ENCODE results near the gene OAS2.

The OAS2 gene

GRCh38 chr12:113054948-113055486 lies 76.7 kb downstream of the OAS2 start:
- no peaks in the 10 kb centered on the region for H3K36me3 ChIP-seq (ENCODE audit: control insufficient read depth in 1 of 2, insufficient read depth in 2 of 2, low read length in 2 of 2)
- no peaks in the 10 kb centered on the region for H3K4me1 ChIP-seq (ENCODE audit: control insufficient read depth in 1 of 2, insufficient read depth in 2 of 2, low read length in 2 of 2)
- H3K27ac ChIP-seq (ENCODE audit: low read depth, low read length), result no peak overlapping the region
- H3K9ac ChIP-seq (ENCODE audit: low read depth in 1 of 2, low read length in 2 of 2), result no peak overlapping the region
- H3K9me3 ChIP-seq (ENCODE audit: control insufficient read depth in 1 of 2, low read length in 2 of 2), result no peaks in the 10 kb centered on the region
- H3K27me3 ChIP-seq (ENCODE audit: control insufficient read depth in 1 of 2, insufficient read depth in 2 of 2, low read length in 2 of 2), result peaks cover 7 to 16% of the 10 kb centered on the region in 2 donors
- no peak overlapping the region for H3K4me3 ChIP-seq (ENCODE audit: low read depth in 1 of 2, low read length in 2 of 2)

DNA sequence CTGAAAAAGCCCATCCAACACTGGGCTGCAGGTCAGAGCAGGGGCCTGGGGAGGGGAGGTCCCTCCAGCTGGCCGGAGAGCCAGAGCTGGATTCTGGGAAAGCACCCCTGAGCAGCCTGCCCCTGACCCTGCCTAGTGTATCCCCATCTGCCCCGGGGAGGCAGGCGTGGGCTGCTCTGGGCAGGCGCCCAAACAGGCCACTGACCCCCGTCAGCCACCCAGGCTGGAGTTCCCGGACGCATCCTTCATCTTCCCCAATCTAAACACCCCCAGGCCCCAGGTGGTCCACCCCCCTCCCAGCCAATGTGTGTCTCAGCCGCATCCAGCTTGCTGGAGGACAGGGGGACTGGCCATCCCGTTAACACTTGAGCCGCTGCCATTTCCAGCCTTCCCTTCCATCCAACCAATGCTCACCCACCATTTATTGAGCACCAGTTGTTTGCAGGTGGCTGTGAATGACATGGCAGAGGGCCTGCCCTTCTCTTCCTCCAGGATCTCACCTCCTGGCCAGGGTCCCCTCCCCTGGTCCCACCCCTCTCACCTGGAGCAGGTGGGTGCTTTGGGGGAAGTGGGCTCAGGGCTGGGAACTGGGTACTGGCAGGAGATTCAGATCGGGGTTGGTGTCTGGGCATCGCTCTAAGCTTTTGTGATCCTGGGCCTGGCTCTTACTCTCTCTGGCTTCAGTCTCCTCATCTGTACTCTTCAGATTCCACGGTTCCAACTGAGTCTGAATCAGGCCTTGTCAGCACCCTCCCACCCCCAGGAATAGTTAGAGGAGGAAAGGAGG lies 77.5 kb downstream of the OAS2 start:
- H3K4me3 ChIP-seq (ENCODE audit: low read depth in 1 of 2, low read length in 2 of 2), result peak overlapping the region in 1 of 2 donors; percentile 55
- H3K4me1 ChIP-seq (ENCODE audit: control insufficient read depth in 1 of 2, insufficient read depth in 2 of 2, low read length in 2 of 2), result no peaks in the 10 kb centered on the region
- H3K27ac ChIP-seq (ENCODE audit: low read depth, low read length), result no peak overlapping the region
- peaks cover 7 to 16% of the 10 kb centered on the region in 2 donors for H3K27me3 ChIP-seq (ENCODE audit: control insufficient read depth in 1 of 2, insufficient read depth in 2 of 2, low read length in 2 of 2)
- no peak overlapping the region for H3K9ac ChIP-seq (ENCODE audit: low read depth in 1 of 2, low read length in 2 of 2)
- no peaks in the 10 kb centered on the region for H3K9me3 ChIP-seq (ENCODE audit: control insufficient read depth in 1 of 2, low read length in 2 of 2)
- no peaks in the 10 kb centered on the region for H3K36me3 ChIP-seq (ENCODE audit: control insufficient read depth in 1 of 2, insufficient read depth in 2 of 2, low read length in 2 of 2)

DNA sequence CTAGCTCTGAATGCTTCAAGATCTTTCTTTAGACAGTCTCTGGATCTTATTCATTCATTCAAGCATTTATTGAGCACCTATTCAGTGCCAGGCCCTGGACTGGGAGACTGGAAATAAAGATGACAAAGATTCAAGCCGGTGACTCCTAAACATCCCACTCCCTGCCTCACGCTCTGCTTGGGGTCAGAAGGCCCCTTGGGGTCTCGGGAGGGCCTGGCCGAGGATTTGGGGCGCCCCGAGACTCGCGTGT lies 78.0 kb downstream of the OAS2 start:
- H3K27ac ChIP-seq (ENCODE audit: low read depth, low read length), result no peak overlapping the region
- no peaks in the 10 kb centered on the region for H3K4me1 ChIP-seq (ENCODE audit: control insufficient read depth in 1 of 2, insufficient read depth in 2 of 2, low read length in 2 of 2)
- H3K9ac ChIP-seq (ENCODE audit: low read depth in 1 of 2, low read length in 2 of 2), result no peak overlapping the region
- H3K9me3 ChIP-seq (ENCODE audit: control insufficient read depth in 1 of 2, low read length in 2 of 2), result no peaks in the 10 kb centered on the region
- H3K27me3 ChIP-seq (ENCODE audit: control insufficient read depth in 1 of 2, insufficient read depth in 2 of 2, low read length in 2 of 2), result peaks cover 7 to 14% of the 10 kb centered on the region in 2 donors
- H3K36me3 ChIP-seq (ENCODE audit: control insufficient read depth in 1 of 2, insufficient read depth in 2 of 2, low read length in 2 of 2), result no peaks in the 10 kb centered on the region
- H3K4me3 ChIP-seq (ENCODE audit: low read depth in 1 of 2, low read length in 2 of 2), result peak overlapping the region in 1 of 2 donors; percentile 55

- no peak within 1 kb of the TSS for H3K27ac ChIP-seq (ENCODE audit: low read depth, low read length)
Observed at GRCh38 chr12:113056631-113057488, 78.5 kb downstream of the OAS2 start, which contains the start of gene DTX1. DTX1 (plus strand) TSS chr12:113056730; CDS start chr12:113058193, 1,463 bp downstream.

GRCh38 chr12:113057565-113058485 lies 79.5 kb downstream of the OAS2 start:
- no peak overlapping the region for H3K9ac ChIP-seq (ENCODE audit: low read depth in 1 of 2, low read length in 2 of 2)
- no peak overlapping the region for H3K27ac ChIP-seq (ENCODE audit: low read depth, low read length)
- no peaks in the 10 kb centered on the region for H3K4me1 ChIP-seq (ENCODE audit: control insufficient read depth in 1 of 2, insufficient read depth in 2 of 2, low read length in 2 of 2)
- peaks cover 7 to 13% of the 10 kb centered on the region in 2 donors for H3K27me3 ChIP-seq (ENCODE audit: control insufficient read depth in 1 of 2, insufficient read depth in 2 of 2, low read length in 2 of 2)
- H3K4me3 ChIP-seq (ENCODE audit: low read depth in 1 of 2, low read length in 2 of 2), result peak overlapping the region in 1 of 2 donors; percentile 28
- H3K36me3 ChIP-seq (ENCODE audit: control insufficient read depth in 1 of 2, insufficient read depth in 2 of 2, low read length in 2 of 2), result no peaks in the 10 kb centered on the region
- no peaks in the 10 kb centered on the region for H3K9me3 ChIP-seq (ENCODE audit: control insufficient read depth in 1 of 2, low read length in 2 of 2)

More at GRCh38 chr12:113056631-113057488, 78.5 kb downstream of the OAS2 start, which contains the start of gene DTX1:
- Histone ChIP-seq H3K9ac (ENCODE audit: low read depth in 1 of 2, low read length in 2 of 2) (no peak within 1 kb of the TSS), H3K27me3 (ENCODE audit: control insufficient read depth in 1 of 2, insufficient read depth in 2 of 2, low read length in 2 of 2) (peaks cover 7 to 13% of the 10 kb centered on the region in 2 donors), H3K4me1 (ENCODE audit: control insufficient read depth in 1 of 2, insufficient read depth in 2 of 2, low read length in 2 of 2) (no peaks in the 10 kb centered on the region), H3K9me3 (ENCODE audit: control insufficient read depth in 1 of 2, low read length in 2 of 2) (no peaks in the 10 kb centered on the region), H3K36me3 (ENCODE audit: control insufficient read depth in 1 of 2, insufficient read depth in 2 of 2, low read length in 2 of 2) (no peaks in the 10 kb centered on the region), H3K4me3 (ENCODE audit: low read depth in 1 of 2, low read length in 2 of 2) (peak within 1 kb of the TSS; percentile 18 to 55)

DNA sequence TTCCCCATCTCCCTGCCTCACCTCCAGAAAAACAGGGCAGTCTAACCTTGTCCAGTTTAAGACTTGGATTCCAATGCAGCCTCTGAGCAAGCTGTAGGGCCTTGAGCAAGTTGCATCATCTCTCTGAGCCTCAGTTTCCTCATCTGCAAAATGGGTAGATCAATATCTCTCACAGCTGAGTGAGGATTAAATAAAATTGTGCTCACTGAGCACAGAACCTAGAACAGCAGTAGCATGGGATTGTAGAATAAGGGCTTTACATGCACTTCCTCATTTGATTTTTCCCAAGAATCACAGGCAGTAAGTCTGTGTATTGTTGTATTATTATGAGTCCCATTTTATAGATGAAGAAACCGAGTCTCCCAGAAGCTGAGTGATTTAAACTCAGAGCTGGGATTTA lies 80.2 kb downstream of the OAS2 start:
- no peaks in the 10 kb centered on the region for H3K9me3 ChIP-seq (ENCODE audit: control insufficient read depth in 1 of 2, low read length in 2 of 2)
- H3K9ac ChIP-seq (ENCODE audit: low read depth in 1 of 2, low read length in 2 of 2), result no peak overlapping the region
- H3K36me3 ChIP-seq (ENCODE audit: control insufficient read depth in 1 of 2, insufficient read depth in 2 of 2, low read length in 2 of 2), result no peaks in the 10 kb centered on the region
- no peak overlapping the region for H3K27ac ChIP-seq (ENCODE audit: low read depth, low read length)
- peaks cover 7 to 13% of the 10 kb centered on the region in 2 donors for H3K27me3 ChIP-seq (ENCODE audit: control insufficient read depth in 1 of 2, insufficient read depth in 2 of 2, low read length in 2 of 2)
- H3K4me1 ChIP-seq (ENCODE audit: control insufficient read depth in 1 of 2, insufficient read depth in 2 of 2, low read length in 2 of 2), result no peaks in the 10 kb centered on the region
- H3K4me3 ChIP-seq (ENCODE audit: low read depth in 1 of 2, low read length in 2 of 2), result peak overlapping the region in 1 of 2 donors; percentile 28

- Histone ChIP-seq H3K27me3 (ENCODE audit: control insufficient read depth in 1 of 2, insufficient read depth in 2 of 2, low read length in 2 of 2) (peaks cover 7 to 13% of the 10 kb centered on the region in 2 donors), H3K36me3 (ENCODE audit: control insufficient read depth in 1 of 2, insufficient read depth in 2 of 2, low read length in 2 of 2) (no peaks in the 10 kb centered on the region), H3K9ac (ENCODE audit: low read depth in 1 of 2, low read length in 2 of 2) (no peak overlapping the region), H3K4me3 (ENCODE audit: low read depth in 1 of 2, low read length in 2 of 2) (peak overlapping the region in 1 of 2 donors; percentile 36), H3K9me3 (ENCODE audit: control insufficient read depth in 1 of 2, low read length in 2 of 2) (no peaks in the 10 kb centered on the region), H3K4me1 (ENCODE audit: control insufficient read depth in 1 of 2, insufficient read depth in 2 of 2, low read length in 2 of 2) (no peaks in the 10 kb centered on the region), H3K27ac (ENCODE audit: low read depth, low read length) (no peak overlapping the region)
Observed at GRCh38 chr12:113059071-113059595, 80.8 kb downstream of the OAS2 start.

DNA sequence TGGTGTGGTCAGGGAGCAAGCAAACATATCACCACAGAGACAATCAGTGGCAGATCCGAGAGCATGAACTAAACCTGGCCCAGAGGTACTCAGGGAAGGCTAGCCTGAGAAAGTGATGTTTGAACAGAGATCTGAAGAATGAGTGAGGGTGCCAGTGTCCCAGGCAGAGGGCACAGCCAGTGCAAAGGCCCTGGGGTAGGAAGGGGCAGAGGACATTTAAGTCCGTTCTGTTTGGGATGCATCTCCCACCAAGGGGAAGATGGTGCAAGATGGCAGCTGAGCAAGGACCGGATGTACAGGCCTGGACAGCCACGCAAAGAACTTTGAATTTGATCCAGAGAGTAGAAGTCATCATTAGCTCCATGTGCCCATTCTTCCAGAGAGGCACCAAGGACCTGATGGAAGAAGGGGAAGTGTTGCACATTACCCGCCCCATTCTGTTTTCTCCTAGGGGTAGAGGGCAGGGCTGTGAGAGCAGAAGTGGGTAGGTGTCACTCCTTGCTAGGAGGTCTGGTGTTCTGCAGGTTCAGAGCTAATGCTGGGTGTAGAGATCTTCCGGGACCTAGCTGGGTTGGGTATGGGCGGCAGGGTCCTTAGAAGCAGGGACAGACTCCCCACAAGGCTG lies 82.1 kb downstream of the OAS2 start:
- Histone ChIP-seq H3K27ac (ENCODE audit: low read depth, low read length) (no peak overlapping the region), H3K4me3 (ENCODE audit: low read depth in 1 of 2, low read length in 2 of 2) (no peak overlapping the region), H3K9me3 (ENCODE audit: control insufficient read depth in 1 of 2, low read length in 2 of 2) (no peaks in the 10 kb centered on the region), H3K9ac (ENCODE audit: low read depth in 1 of 2, low read length in 2 of 2) (no peak overlapping the region), H3K4me1 (ENCODE audit: control insufficient read depth in 1 of 2, insufficient read depth in 2 of 2, low read length in 2 of 2) (no peaks in the 10 kb centered on the region), H3K27me3 (ENCODE audit: control insufficient read depth in 1 of 2, insufficient read depth in 2 of 2, low read length in 2 of 2) (peaks cover 3 to 10% of the 10 kb centered on the region in 2 donors), H3K36me3 (ENCODE audit: control insufficient read depth in 1 of 2, insufficient read depth in 2 of 2, low read length in 2 of 2) (no peaks in the 10 kb centered on the region)

DNA sequence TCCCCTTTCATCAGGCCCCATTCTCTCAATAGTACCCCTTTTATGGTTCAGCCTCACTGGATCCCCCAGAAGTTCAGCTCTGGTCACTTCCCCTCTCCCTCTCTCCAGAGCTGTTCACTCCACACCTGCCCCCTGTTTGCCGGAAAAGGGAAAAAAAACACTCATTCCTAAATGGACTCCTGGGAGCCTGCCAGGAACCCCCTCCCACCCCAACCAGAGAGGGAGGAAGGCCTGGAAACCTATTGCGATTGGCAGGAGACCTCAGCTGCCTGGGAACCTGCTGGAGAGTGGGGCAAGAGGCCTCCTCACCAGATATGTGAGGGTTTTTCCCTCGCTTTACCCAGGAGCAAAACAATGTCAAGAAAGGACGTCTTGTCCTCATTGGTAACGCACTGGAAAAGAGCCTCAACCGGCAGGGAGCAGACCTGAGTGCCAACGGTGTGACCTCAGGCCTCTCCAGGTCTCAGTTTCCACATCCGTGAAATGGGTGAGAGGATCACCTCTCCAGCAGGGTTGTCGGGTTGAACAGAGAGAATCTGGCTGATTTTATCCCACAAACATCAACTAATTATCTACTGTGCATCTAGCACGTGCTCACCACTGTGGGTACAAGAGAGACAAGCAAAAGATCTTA lies 82.9 kb downstream of the OAS2 start:
- Histone ChIP-seq H3K9ac (ENCODE audit: low read depth in 1 of 2, low read length in 2 of 2) (no peak overlapping the region), H3K36me3 (ENCODE audit: control insufficient read depth in 1 of 2, insufficient read depth in 2 of 2, low read length in 2 of 2) (no peaks in the 10 kb centered on the region), H3K27me3 (ENCODE audit: control insufficient read depth in 1 of 2, insufficient read depth in 2 of 2, low read length in 2 of 2) (peaks cover 0 to 3% of the 10 kb centered on the region in 2 donors), H3K4me1 (ENCODE audit: control insufficient read depth in 1 of 2, insufficient read depth in 2 of 2, low read length in 2 of 2) (no peaks in the 10 kb centered on the region), H3K9me3 (ENCODE audit: control insufficient read depth in 1 of 2, low read length in 2 of 2) (no peaks in the 10 kb centered on the region), H3K4me3 (ENCODE audit: low read depth in 1 of 2, low read length in 2 of 2) (no peak overlapping the region), H3K27ac (ENCODE audit: low read depth, low read length) (no peak overlapping the region)

All from duodenal mucosa (tissue), 2 donors.